Tibial artery (tissue), 4 donors: Measurements from ENCODE around the gene LRP11.

Source experiments
- DNase-seq, 2 donors: peaks; one replicate each; pipeline ENCODE4 v3.0.0-alpha.2; 2019
- H3K27ac ChIP-seq, 2 donors: fragments of 200-600 bp; sonication (generic) in 1 of 2; 1 replicate in 1 of 2; 2 replicates in 1 of 2; pipeline ENCODE4 v1.5.1; 2018 to 2019; ENCODE audit warnings: mild to moderate bottlenecking in 1 of 2
- H3K27me3 ChIP-seq, 2 donors: fragments of 200-600 bp; sonication (generic) in 1 of 2; one replicate each; pipeline versions ENCODE4 v1.5.1 to v1.6.0; 2016 to 2019
- H3K36me3 ChIP-seq, 3 donors: fragments of 200-600 bp; sonication (generic) in 2 of 3; one replicate each; pipeline ENCODE4 v1.5.1; 2016 to 2019; ENCODE audit warnings: mild to moderate bottlenecking in 2 of 3
- H3K4me1 ChIP-seq, 4 donors: fragments of 200-600 bp; sonication (generic) in 2 of 4; 1 replicate in 3 of 4; 2 replicates in 1 of 4; pipeline ENCODE4 v1.5.1; 2016 to 2019
- H3K4me3 ChIP-seq, 2 donors: fragments of 200-600 bp; sonication (generic) in 1 of 2; 1 replicate in 1 of 2; 2 replicates in 1 of 2; pipeline ENCODE4 v1.5.1; 2018 to 2019; ENCODE audit warnings: mild to moderate bottlenecking in 2 of 2
- H3K9me3 ChIP-seq, 3 donors: fragments of 200-600 bp; sonication (generic) in 1 of 3; one replicate each; pipeline ENCODE4 v1.5.1; 2016 to 2019
- intact Hi-C: fragments of 100-400 bp; cut with DNase I; formaldehyde crosslinking; loops from one replicate; pipeline ENCODE4 v1.15.0; 2023; ENCODE audit warnings: low total_unique reads
- TF ChIP-seq, protein P1 (sequence below), 2 experiments: fragments of 200-600 bp in 1 of 2; fragments of 450-650 bp in 1 of 2; IDR thresholded peaks; one replicate each; pipeline ENCODE4 v1.5.1; 2017 to 2019; ENCODE audit warnings: antibody characterized with exemption in 2 of 2, mild to moderate bottlenecking in 1 of 2, moderate library complexity in 1 of 2

The LRP11 gene

GRCh38 chr6:149815788-149816187 is 48.4 kb downstream of the LRP11 start:
- H3K4me3 ChIP-seq: no peak overlapping the region
- H3K4me1 ChIP-seq: no peaks in the 10 kb centered on the region
- no peak overlapping the region for H3K27ac ChIP-seq
- intact Hi-C loops: no loop called here
- TF ChIP-seq, protein P1, sequence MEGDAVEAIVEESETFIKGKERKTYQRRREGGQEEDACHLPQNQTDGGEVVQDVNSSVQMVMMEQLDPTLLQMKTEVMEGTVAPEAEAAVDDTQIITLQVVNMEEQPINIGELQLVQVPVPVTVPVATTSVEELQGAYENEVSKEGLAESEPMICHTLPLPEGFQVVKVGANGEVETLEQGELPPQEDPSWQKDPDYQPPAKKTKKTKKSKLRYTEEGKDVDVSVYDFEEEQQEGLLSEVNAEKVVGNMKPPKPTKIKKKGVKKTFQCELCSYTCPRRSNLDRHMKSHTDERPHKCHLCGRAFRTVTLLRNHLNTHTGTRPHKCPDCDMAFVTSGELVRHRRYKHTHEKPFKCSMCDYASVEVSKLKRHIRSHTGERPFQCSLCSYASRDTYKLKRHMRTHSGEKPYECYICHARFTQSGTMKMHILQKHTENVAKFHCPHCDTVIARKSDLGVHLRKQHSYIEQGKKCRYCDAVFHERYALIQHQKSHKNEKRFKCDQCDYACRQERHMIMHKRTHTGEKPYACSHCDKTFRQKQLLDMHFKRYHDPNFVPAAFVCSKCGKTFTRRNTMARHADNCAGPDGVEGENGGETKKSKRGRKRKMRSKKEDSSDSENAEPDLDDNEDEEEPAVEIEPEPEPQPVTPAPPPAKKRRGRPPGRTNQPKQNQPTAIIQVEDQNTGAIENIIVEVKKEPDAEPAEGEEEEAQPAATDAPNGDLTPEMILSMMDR (IDR thresholded peaks at IDR 0.05): no peak
- H3K36me3 ChIP-seq: peaks cover 12 to 23% (median 18%) of the 10 kb centered on the region in 3 donors
- no peaks in the 10 kb centered on the region for H3K27me3 ChIP-seq
- no peak for DNase-seq
- H3K9me3 ChIP-seq: no peaks in the 10 kb centered on the region

DNA sequence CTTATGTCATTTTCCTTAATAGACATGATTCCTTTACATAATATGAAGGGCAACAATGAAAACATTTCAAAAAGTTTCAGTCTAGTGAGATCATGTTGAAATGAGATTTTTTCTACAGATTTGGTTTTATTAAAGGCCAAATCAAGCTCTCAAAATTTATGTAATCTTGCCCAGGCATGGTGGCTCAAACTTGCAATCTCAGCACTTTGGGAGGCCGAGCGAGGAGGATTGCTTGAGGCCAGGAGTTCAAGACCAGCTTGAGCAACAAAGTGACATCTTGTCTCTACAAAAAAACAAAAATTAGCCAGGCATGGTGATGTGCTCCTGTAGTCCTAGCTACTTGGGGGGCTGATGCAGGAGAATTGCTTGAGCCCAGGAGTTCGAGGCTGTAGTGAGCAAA is 50.8 kb downstream of the LRP11 start:
- no peak for DNase-seq
- Histone ChIP-seq H3K9me3 (no peaks in the 10 kb centered on the region), H3K4me3 (no peak overlapping the region), H3K36me3 (peaks cover 14 to 35% (median 28%) of the 10 kb centered on the region in 3 donors), H3K27ac (no peak overlapping the region), H3K4me1 (no peaks in the 10 kb centered on the region), H3K27me3 (no peaks in the 10 kb centered on the region)
- TF ChIP-seq, protein P1 (IDR thresholded peaks at IDR 0.05): no peak
- intact Hi-C loops: no loop called here

GRCh38 chr6:149809798-149810197 is 54.4 kb downstream of the LRP11 start:
- peaks cover 14 to 36% (median 26%) of the 10 kb centered on the region in 3 donors for H3K36me3 ChIP-seq
- intact Hi-C loops: no loop called here
- H3K27ac ChIP-seq: no peak overlapping the region
- H3K27me3 ChIP-seq: no peaks in the 10 kb centered on the region
- H3K4me3 ChIP-seq: no peak overlapping the region
- no peaks in the 10 kb centered on the region for H3K9me3 ChIP-seq
- TF ChIP-seq, protein P1 (IDR thresholded peaks at IDR 0.05): no peak
- DNase-seq: no peak
- no peaks in the 10 kb centered on the region for H3K4me1 ChIP-seq

DNA sequence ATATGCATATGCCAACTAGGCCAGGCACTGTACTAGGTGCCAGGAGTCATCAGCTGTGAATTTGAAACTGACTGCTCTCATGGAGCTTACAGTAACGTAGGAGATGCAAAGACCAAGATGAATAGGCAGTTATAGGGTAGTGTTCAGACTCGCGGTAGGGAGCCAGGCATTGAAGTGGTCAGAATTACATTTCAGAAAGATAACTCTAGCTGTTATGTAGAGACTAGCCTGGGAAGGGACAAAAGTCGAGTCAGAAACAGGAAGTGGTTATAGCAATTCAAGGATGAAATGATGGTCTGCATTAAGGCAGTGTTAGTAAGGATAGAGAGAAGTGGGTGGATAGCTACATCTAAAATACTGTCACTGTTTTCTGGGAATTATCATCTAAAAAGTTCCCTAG is 58.0 kb downstream of the LRP11 start:
- no peaks in the 10 kb centered on the region for H3K9me3 ChIP-seq
- TF ChIP-seq, protein P1 (IDR thresholded peaks at IDR 0.05): no peak
- H3K4me1 ChIP-seq: no peaks in the 10 kb centered on the region
- DNase-seq: no peak
- H3K27me3 ChIP-seq: no peaks in the 10 kb centered on the region
- H3K36me3 ChIP-seq: peaks cover 20 to 39% (median 34%) of the 10 kb centered on the region in 3 donors
- intact Hi-C loops: no loop called here
- no peak overlapping the region for H3K27ac ChIP-seq
- H3K4me3 ChIP-seq: no peak overlapping the region

DNA sequence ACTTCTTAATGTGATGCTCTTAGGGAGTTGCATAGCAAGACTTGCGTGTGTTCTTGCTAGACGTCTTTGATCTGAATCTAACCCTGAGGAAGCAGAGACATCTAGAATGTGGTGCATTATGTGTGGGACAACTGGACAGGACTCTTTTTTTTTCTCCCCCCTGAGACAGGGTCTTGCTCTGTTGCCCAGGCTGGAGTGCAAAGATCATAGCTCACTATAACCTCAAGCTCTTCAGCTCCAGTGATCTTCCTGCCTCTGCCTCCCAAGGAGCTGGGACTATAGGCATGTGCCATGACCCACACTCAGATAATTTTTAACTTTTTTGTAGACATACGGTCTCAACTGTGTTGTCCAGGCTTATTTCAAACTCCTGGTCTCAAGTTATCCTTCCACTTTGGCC is 80.6 kb downstream of the LRP11 start:
- H3K27me3 ChIP-seq: no peaks in the 10 kb centered on the region
- no peak overlapping the region for H3K4me3 ChIP-seq
- H3K27ac ChIP-seq: no peak overlapping the region
- no peak for DNase-seq
- intact Hi-C loops: no loop called here
- no peaks in the 10 kb centered on the region for H3K9me3 ChIP-seq
- TF ChIP-seq, protein P1 (IDR thresholded peaks at IDR 0.05): no peak
- H3K4me1 ChIP-seq: no peaks in the 10 kb centered on the region
- peaks cover 0 to 9% (median 5%) of the 10 kb centered on the region in 3 donors for H3K36me3 ChIP-seq

DNA sequence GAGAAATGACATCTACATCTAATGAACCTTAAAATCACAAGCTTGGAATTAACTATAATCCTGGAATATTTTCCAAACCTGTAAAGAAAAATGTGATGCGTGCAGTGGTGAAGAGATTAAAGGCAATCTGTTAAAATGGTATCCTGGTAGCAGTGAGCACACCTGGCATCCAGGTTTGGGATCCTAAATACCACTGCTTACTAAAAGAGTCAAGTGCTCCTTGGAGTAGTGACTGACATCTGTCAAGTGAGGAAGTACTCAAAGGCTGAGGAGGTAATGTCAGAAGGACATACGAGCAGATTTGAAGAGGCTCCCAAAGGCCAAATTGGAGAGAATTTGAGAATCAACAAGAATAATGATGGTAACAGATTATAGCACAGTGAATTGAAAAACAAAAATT is 81.8 kb downstream of the LRP11 start:
- Histone ChIP-seq H3K36me3 (peaks cover 0 to 12% (median 5%) of the 10 kb centered on the region in 3 donors), H3K4me1 (no peaks in the 10 kb centered on the region), H3K9me3 (no peaks in the 10 kb centered on the region), H3K27me3 (no peaks in the 10 kb centered on the region), H3K27ac (no peak overlapping the region), H3K4me3 (no peak overlapping the region)
- TF ChIP-seq, protein P1 (IDR thresholded peaks at IDR 0.05): no peak
- intact Hi-C loops: no loop called here
- DNase-seq: no peak
